HEK293 (cell line): ENCODE data around the gene CBR1.
A peak's percentile ranks its signal among the peaks of the same experiment; 100 is the strongest.

ENCODE experiments used
- FEZF1 ChIP-seq: fragments of 450-650 bp; formaldehyde crosslinking; IDR thresholded peaks from 2 replicates; pipeline ENCODE4 v1.5.1; 2016; ENCODE audit warnings: missing biosample characterization, missing genetic modification characterization
- GLI4 ChIP-seq: fragments of 450-650 bp; formaldehyde crosslinking; IDR thresholded peaks from 2 replicates; pipeline ENCODE4 v1.5.1; 2016; ENCODE audit warnings: missing biosample characterization, missing genetic modification characterization
- GLIS1 ChIP-seq: fragments of 450-650 bp; formaldehyde crosslinking; IDR thresholded peaks from 2 replicates; pipeline ENCODE4 v1.5.1; 2016; ENCODE audit warnings: missing biosample characterization, missing genetic modification characterization
- HOXC10 ChIP-seq: sonication (generic); formaldehyde crosslinking; IDR thresholded peaks from 2 replicates; pipeline ENCODE4 v1.8.1; 2023; ENCODE audit warnings: mild to moderate bottlenecking, missing genetic modification reagents
- PATZ1 ChIP-seq: fragments of 450-650 bp; formaldehyde crosslinking; IDR thresholded peaks from 2 replicates; pipeline ENCODE4 v1.5.1; 2016; ENCODE audit warnings: missing biosample characterization, missing genetic modification characterization
- REPIN1 ChIP-seq: fragments of 450-650 bp; formaldehyde crosslinking; IDR thresholded peaks from 2 replicates; pipeline ENCODE4 v1.5.1; 2017; ENCODE audit warnings: missing biosample characterization, missing genetic modification characterization, low read depth
- SCRT1 ChIP-seq: fragments of 450-650 bp; formaldehyde crosslinking; IDR thresholded peaks from 2 replicates; pipeline ENCODE4 v1.5.1; 2016; ENCODE audit warnings: missing biosample characterization, missing genetic modification characterization, borderline replicate concordance
- SP2 ChIP-seq: fragments of 450-650 bp; formaldehyde crosslinking; IDR thresholded peaks from 2 replicates; pipeline ENCODE4 v1.5.1; 2016; ENCODE audit warnings: missing biosample characterization, missing genetic modification characterization
- SP7 ChIP-seq: fragments of 450-650 bp; formaldehyde crosslinking; IDR thresholded peaks from 2 replicates; pipeline ENCODE4 v1.5.1; 2016; ENCODE audit warnings: missing biosample characterization, missing genetic modification characterization
- ZBTB17 ChIP-seq: fragments of 450-650 bp; formaldehyde crosslinking; IDR thresholded peaks from 2 replicates; pipeline ENCODE4 v1.5.1; 2016; ENCODE audit warnings: missing biosample characterization, missing genetic modification characterization
- ZFHX2 ChIP-seq: fragments of 450-650 bp; formaldehyde crosslinking; conservative IDR thresholded peaks from 2 replicates; pipeline ENCODE4 v1.5.1; 2016; ENCODE audit warnings: missing biosample characterization, missing genetic modification characterization
- ZFP37 ChIP-seq: fragments of 450-650 bp; formaldehyde crosslinking; IDR thresholded peaks from 2 replicates; pipeline ENCODE4 v1.5.1; 2016; ENCODE audit warnings: missing biosample characterization, missing genetic modification characterization
- ZFP41 ChIP-seq: fragments of 450-650 bp; formaldehyde crosslinking; IDR thresholded peaks from 2 replicates; pipeline ENCODE4 v1.5.1; 2016; ENCODE audit warnings: missing biosample characterization, missing genetic modification characterization, borderline replicate concordance
- ZNF114 ChIP-seq: fragments of 450-650 bp; formaldehyde crosslinking; IDR thresholded peaks from 2 replicates; pipeline ENCODE4 v1.5.0; 2017; ENCODE audit warnings: missing biosample characterization, missing genetic modification characterization
- ZNF146 ChIP-seq: fragments of 450-650 bp; formaldehyde crosslinking; IDR thresholded peaks from 2 replicates; pipeline ENCODE4 v1.5.1; 2016; ENCODE audit warnings: missing biosample characterization, missing genetic modification characterization
- ZNF214 ChIP-seq: fragments of 450-650 bp; formaldehyde crosslinking; IDR thresholded peaks from 2 replicates; pipeline ENCODE4 v1.5.1; 2017; ENCODE audit warnings: missing biosample characterization, mild to moderate bottlenecking, missing genetic modification characterization, borderline replicate concordance
- ZNF23 ChIP-seq: fragments of 450-650 bp; formaldehyde crosslinking; IDR thresholded peaks from 2 replicates; pipeline ENCODE4 v1.5.1; 2016; ENCODE audit warnings: missing biosample characterization, missing genetic modification characterization, borderline replicate concordance
- ZNF426 ChIP-seq: fragments of 450-650 bp; formaldehyde crosslinking; IDR thresholded peaks from 2 replicates; pipeline ENCODE4 v1.5.1; 2017; ENCODE audit warnings: missing biosample characterization, missing genetic modification characterization, mild to moderate bottlenecking, inconsistent platforms, moderate library complexity
- ZNF433 ChIP-seq: fragments of 450-650 bp; formaldehyde crosslinking; IDR thresholded peaks from 2 replicates; pipeline ENCODE4 v1.5.1; 2016; ENCODE audit warnings: missing biosample characterization, missing genetic modification characterization, low read depth
- ZNF501 ChIP-seq: fragments of 450-650 bp; formaldehyde crosslinking; IDR thresholded peaks from 2 replicates; pipeline ENCODE4 v1.5.1; 2016; ENCODE audit warnings: missing biosample characterization, missing genetic modification characterization
- ZNF530 ChIP-seq: fragments of 450-650 bp; formaldehyde crosslinking; IDR thresholded peaks from 2 replicates; pipeline ENCODE4 v1.5.1; 2016; ENCODE audit warnings: low read depth, missing biosample characterization, missing genetic modification characterization
- ZNF626 ChIP-seq: fragments of 450-650 bp; sonication (Bioruptor Pico); formaldehyde crosslinking; IDR thresholded peaks from 2 replicates; pipeline ENCODE4 v1.5.1; 2018; ENCODE audit warnings: missing biosample characterization, missing genetic modification characterization, inconsistent platforms
- ZNF664 ChIP-seq: fragments of 450-650 bp; formaldehyde crosslinking; IDR thresholded peaks from 2 replicates; pipeline ENCODE4 v1.5.1; 2016; ENCODE audit warnings: missing biosample characterization, missing genetic modification characterization
- ZNF791 ChIP-seq: fragments of 450-650 bp; formaldehyde crosslinking; IDR thresholded peaks from 2 replicates; pipeline ENCODE4 v1.5.1; 2016; ENCODE audit warnings: missing biosample characterization, missing genetic modification characterization
- ZSCAN16 ChIP-seq: fragments of 450-650 bp; formaldehyde crosslinking; IDR thresholded peaks from 2 replicates; pipeline ENCODE4 v1.5.1; 2016; ENCODE audit warnings: missing biosample characterization, missing genetic modification characterization
- ZSCAN23 ChIP-seq: fragments of 450-650 bp; formaldehyde crosslinking; IDR thresholded peaks from 2 replicates; pipeline ENCODE4 v1.5.1; 2016; ENCODE audit warnings: missing biosample characterization, missing genetic modification characterization
- TF ChIP-seq, protein P1 (sequence below): fragments of 450-650 bp; formaldehyde crosslinking; IDR thresholded peaks from 2 replicates; pipeline ENCODE4 v1.5.1; 2017; ENCODE audit warnings: missing biosample characterization, missing genetic modification characterization
- TF ChIP-seq, protein P2 (sequence below): fragments of 450-650 bp; formaldehyde crosslinking; IDR thresholded peaks from 2 replicates; pipeline ENCODE4 v1.5.1; 2016; ENCODE audit warnings: missing biosample characterization, missing genetic modification characterization
- TF ChIP-seq, protein P3 (sequence below): fragments of 450-650 bp; formaldehyde crosslinking; IDR thresholded peaks from 2 replicates; pipeline ENCODE4 v1.5.1; 2016; ENCODE audit warnings: missing biosample characterization, missing genetic modification characterization
- TF ChIP-seq, protein P4 (sequence below): fragments of 450-650 bp; formaldehyde crosslinking; IDR thresholded peaks from 2 replicates; pipeline ENCODE4 v1.5.1; 2017; ENCODE audit warnings: missing biosample characterization, missing genetic modification characterization

CBR1 gene

GRCh38 chr21:36060159-36060921, 9.5 kb upstream of the CBR1 start, which contains the start of gene SETD4 (continued):
- TF ChIP-seq ZNF433 = no peak
- TF ChIP-seq REPIN1 (tag by site-specific recombination) = no peak
- TF ChIP-seq SCRT1 (tag by site-specific recombination) = no peak
- no peak for TF ChIP-seq ZNF791 (tag by site-specific recombination)
- TF ChIP-seq GLI4 (tag by site-specific recombination) = no peak
- no peak for TF ChIP-seq ZFP37 (tag by site-specific recombination)
- TF ChIP-seq GLIS1 (tag by site-specific recombination) = no peak; the same call in 1 of the 2 replicates
- TF ChIP-seq ZNF114 (tag by site-specific recombination) = no peak
- no peak for TF ChIP-seq ZNF214 (tag by site-specific recombination)
- no peak for TF ChIP-seq ZNF501 (tag by site-specific recombination)
- peak; percentile 95 for TF ChIP-seq SP2
- TF ChIP-seq, protein P1, sequence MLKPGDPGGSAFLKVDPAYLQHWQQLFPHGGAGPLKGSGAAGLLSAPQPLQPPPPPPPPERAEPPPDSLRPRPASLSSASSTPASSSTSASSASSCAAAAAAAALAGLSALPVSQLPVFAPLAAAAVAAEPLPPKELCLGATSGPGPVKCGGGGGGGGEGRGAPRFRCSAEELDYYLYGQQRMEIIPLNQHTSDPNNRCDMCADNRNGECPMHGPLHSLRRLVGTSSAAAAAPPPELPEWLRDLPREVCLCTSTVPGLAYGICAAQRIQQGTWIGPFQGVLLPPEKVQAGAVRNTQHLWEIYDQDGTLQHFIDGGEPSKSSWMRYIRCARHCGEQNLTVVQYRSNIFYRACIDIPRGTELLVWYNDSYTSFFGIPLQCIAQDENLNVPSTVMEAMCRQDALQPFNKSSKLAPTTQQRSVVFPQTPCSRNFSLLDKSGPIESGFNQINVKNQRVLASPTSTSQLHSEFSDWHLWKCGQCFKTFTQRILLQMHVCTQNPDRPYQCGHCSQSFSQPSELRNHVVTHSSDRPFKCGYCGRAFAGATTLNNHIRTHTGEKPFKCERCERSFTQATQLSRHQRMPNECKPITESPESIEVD (tag by site-specific recombination) = no peak
- TF ChIP-seq ZFP41 = no peak
- TF ChIP-seq HOXC10 (CRISPR knock-in tag) = no peak
- peak; percentile 88 for TF ChIP-seq PATZ1 (tag by site-specific recombination)
- TF ChIP-seq, protein P2, sequence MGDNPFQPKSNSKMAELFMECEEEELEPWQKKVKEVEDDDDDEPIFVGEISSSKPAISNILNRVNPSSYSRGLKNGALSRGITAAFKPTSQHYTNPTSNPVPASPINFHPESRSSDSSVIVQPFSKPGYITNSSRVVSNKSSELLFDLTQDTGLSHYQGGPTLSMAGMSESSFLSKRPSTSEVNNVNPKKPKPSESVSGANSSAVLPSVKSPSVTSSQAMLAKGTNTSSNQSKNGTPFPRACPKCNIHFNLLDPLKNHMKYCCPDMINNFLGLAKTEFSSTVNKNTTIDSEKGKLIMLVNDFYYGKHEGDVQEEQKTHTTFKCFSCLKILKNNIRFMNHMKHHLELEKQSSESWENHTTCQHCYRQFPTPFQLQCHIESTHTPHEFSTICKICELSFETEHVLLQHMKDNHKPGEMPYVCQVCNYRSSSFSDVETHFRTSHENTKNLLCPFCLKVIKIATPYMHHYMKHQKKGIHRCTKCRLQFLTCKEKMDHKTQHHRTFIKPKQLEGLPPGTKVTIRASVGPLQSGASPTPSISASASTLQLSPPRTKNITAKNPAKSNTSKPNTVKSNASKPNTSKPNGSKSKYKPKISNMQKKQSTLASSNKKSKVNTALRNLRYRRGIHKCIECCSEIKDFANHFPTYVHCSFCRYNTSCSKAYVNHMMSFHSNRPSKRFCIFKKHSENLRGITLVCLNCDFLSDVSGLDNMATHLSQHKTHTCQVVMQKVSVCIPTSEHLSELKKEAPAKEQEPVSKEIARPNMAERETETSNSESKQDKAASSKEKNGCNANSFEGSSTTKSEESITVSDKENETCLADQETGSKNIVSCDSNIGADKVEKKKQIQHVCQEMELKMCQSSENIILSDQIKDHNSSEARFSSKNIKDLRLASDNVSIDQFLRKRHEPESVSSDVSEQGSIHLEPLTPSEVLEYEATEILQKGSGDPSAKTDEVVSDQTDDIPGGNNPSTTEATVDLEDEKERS = no peak
- peak; percentile 98 for TF ChIP-seq ZBTB17 (tag by site-specific recombination)
- TF ChIP-seq, protein P3, sequence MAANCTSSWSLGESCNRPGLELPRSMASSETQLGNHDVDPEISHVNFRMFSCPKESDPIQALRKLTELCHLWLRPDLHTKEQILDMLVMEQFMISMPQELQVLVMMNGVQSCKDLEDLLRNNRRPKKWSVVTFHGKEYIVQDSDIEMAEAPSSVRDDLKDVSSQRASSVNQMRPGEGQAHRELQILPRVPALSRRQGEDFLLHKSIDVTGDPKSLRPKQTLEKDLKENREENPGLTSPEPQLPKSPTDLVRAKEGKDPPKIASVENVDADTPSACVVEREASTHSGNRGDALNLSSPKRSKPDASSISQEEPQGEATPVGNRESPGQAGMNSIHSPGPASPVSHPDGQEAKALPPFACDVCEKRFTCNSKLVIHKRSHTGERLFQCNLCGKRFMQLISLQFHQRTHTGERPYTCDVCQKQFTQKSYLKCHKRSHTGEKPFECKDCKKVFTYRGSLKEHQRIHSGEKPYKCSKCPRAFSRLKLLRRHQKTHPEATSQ (tag by site-specific recombination) = 0 out of 2 replicates have a peak, but pooled peaks have one; percentile 85
- TF ChIP-seq ZSCAN23 (tag by site-specific recombination) = no peak
- TF ChIP-seq ZFHX2 = peak; percentile 93
- no peak for TF ChIP-seq ZSCAN16 (tag by site-specific recombination)
- no peak for TF ChIP-seq ZNF23 (tag by site-specific recombination)
- TF ChIP-seq SP7 (tag by site-specific recombination) = peak; percentile 75
- TF ChIP-seq ZNF426 = no peak
- TF ChIP-seq FEZF1 = no peak
- TF ChIP-seq ZNF664 = no peak
- no peak for TF ChIP-seq ZNF626 (tag by site-specific recombination)
- TF ChIP-seq, protein P4, sequence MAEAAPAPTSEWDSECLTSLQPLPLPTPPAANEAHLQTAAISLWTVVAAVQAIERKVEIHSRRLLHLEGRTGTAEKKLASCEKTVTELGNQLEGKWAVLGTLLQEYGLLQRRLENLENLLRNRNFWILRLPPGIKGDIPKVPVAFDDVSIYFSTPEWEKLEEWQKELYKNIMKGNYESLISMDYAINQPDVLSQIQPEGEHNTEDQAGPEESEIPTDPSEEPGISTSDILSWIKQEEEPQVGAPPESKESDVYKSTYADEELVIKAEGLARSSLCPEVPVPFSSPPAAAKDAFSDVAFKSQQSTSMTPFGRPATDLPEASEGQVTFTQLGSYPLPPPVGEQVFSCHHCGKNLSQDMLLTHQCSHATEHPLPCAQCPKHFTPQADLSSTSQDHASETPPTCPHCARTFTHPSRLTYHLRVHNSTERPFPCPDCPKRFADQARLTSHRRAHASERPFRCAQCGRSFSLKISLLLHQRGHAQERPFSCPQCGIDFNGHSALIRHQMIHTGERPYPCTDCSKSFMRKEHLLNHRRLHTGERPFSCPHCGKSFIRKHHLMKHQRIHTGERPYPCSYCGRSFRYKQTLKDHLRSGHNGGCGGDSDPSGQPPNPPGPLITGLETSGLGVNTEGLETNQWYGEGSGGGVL (tag by site-specific recombination) = no peak
- no peak for TF ChIP-seq ZNF530 (tag by site-specific recombination)
- no peak for TF ChIP-seq ZNF146 (tag by site-specific recombination)
